Activated CD4-positive, alpha-beta T cell treated with anti-CD3 and anti-CD28 coated beads for 24 hours (primary cell): ENCODE results near the gene NAALADL2.
"Not testable (repeated sequence)": the region's sequence is repeated elsewhere in the genome, so short reads cannot be mapped to it uniquely, and the experiment has no call there.

ENCODE experiments used
- DNase-seq, 2 donors: peaks; one replicate each; pipeline ENCODE4 v3.0.0-alpha.2; 2020; ENCODE audit warnings: low read depth in 2 of 2

NAALADL2 gene

GRCh38 chr3:175370426-175370825 lies 511.3 kb downstream of the NAALADL2 start:
- not testable (repeated sequence) for DNase-seq

GRCh38 chr3:175371187-175371586 lies 512.1 kb downstream of the NAALADL2 start:
- not testable (repeated sequence) for DNase-seq

DNA sequence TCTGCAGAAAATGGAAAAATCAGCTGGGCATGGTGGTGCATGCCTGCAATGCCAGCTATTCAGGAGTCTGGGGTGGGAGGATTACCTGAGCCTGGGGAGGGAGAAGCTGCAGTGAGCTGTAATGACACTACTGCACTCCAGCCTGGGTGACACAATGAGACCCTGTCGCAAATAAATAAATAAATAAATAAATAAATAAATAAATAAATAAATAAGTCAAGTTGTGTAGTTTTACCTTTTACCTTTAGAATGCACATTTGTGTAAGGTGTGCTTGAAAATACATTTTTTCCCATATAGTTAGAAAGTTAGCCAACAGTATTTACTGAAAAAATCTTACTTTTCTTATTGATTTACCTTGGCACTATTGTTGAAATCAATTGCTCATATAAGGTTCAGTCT lies 515.6 kb downstream of the NAALADL2 start:
- no peak for DNase-seq

DNA sequence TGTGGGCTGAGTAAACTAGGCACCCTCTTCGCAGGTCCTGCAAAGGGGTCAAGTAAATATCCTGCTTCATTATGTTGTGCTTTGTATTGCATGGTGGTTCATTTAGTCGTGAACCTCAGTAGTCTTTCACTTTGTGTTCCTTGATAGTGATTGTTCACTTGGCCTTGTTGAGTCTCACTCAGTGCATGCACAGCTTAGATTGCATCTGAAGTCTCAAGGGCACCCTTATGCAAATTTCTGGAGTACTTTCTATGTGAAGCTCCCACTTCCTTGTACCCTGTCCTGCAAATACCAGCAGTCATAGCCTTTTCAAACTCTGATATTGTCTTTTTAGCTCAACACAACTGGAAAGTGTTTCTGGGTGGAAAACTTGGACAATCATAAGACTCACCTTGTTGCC lies 519.2 kb downstream of the NAALADL2 start:
- no peak for DNase-seq

GRCh38 chr3:175381685-175382084 lies 522.6 kb downstream of the NAALADL2 start:
- DNase-seq = no peak

DNA sequence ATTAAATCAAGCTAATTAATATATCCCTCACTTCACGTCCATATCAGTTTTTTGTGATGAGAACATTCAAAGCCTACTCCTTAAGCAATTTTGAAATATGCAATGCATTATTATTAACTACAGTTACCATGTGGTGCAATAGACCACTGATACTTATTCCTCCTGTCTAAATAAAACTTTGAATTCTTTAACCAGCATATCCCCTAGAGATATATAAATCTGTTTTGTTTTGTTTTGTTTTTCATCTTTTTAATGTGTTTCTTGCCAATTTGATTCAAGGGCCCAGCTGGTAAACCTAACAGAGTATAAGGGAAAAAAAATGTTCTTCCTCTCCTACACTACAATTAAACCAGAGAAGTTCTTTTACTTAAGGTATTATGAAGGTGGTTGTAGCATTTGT lies 524.2 kb downstream of the NAALADL2 start:
- no peak for DNase-seq

GRCh38 chr3:175383813-175384212 lies 524.7 kb downstream of the NAALADL2 start:
- DNase-seq = no peak

GRCh38 chr3:175384569-175384968 lies 525.4 kb downstream of the NAALADL2 start:
- no peak for DNase-seq

DNA sequence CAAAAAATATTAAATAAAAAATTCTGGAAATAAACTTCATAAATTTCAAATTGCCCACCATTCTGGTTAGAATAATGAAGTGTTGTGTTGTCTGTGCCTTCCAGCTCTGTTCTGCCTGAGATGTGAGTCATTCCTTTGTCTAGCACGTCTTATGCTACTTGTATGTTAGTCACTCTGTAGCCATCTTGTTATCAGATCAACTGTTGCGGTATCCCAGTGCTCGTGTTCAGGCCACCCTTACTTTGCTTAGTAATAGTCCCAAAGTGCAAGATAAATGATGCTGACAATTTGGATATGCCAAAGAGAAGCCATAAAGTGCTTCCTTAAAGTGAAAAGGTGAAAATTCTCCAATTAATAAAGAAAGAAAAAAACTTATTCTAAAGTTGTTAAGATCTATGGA lies 527.5 kb downstream of the NAALADL2 start:
- no peak for DNase-seq

- no peak for DNase-seq
These were observed 530.4 kb downstream of the NAALADL2 start for GRCh38 chr3:175389560-175389959.

DNA sequence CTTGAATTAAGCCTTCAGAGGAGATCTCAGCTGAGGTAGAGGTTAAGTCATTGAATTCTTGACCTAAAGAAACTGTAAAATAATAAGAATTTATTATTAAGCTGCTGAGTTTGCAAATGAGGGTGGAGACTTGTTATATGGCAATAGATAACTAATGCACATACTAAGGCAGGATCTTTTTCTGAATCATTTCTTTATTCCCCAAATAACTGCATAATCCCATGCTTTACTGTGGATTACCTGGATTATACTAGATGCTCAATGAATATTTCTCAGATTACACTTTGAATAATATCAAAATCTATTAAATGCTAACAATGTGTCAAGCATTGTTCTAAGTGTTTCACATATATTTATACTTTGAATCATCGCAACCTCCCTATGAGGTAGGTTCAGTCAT lies 532.5 kb downstream of the NAALADL2 start:
- DNase-seq = no peak

DNA sequence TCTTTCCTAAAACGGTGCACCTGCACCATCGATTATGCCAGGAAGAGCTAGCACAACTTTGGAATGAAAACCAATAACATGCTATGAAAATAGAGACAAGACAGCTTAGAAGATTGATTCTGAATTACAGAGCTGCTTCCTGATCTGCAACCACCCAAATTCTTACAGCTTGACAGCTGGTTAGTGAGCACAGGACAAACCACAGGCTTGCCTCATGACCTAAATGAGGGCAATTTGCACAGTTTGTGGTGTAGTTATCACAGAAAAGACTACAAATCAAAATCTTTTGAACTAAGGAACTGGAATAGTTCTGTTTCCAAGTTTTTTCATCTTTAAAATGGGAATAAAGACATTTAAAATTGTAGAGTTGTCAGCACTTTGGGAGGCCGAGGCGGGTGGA lies 533.5 kb downstream of the NAALADL2 start:
- no peak for DNase-seq

DNA sequence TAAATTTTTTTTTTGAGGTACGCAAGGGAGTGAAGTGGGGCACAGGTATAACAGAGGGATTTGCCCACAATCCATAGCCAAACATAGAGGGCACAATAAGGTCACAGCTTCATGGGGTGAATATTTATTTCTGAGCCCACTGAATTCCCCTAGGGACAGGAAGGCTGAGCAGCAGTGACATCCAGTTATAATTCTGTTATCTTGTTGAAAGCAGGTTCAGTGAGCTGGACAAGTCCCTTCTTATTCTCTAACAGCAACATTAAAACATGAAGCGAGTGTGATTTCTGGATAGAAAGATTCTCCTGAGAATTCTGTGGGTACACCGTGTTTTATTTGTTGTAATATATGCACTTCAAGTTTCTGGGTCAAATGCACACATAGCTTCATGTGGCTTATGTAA lies 538.2 kb downstream of the NAALADL2 start:
- DNase-seq = no peak

DNA sequence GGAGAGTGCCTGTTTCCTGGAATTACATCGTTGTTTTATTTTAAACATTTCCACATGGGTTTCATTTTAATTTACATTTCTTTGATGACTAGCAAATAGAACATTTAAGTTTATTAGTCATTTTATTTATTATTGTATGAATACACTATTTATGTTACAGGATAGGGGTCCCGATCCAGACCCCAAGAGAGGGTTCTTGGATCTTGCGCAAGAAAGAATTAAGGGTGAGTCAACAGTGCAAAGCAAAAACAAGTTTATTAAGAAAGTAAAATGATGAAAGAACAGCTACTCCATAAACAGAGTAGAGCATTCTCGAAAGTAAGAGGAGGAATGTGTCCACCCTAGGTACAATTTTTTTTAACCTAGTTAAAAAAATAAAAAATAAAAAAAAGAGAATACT lies 539.5 kb downstream of the NAALADL2 start:
- no peak for DNase-seq

GRCh38 chr3:175399156-175399840 lies 540.2 kb downstream of the NAALADL2 start:
- DNase-seq = no peak

DNA sequence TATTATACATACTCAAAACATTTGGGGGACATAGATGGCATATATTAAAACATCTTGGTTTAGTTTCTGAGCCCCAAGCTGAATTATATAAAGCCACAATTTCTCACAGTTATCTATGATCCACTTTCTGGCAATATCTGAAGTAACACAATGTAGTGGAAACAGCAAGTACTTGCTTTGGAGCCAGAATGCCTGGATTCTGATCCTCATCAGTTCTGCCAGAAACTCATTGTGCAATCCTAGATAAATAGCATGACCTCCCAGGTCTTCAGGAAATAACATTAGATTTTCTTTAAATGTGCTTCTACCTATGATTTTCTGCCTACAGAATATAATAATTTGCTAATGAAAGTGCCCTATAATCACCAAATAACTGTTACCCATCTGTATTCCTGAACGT lies 544.9 kb downstream of the NAALADL2 start:
- DNase-seq = no peak

- DNase-seq = no peak
These were observed 545.5 kb downstream of the NAALADL2 start for GRCh38 chr3:175404621-175405020.

DNA sequence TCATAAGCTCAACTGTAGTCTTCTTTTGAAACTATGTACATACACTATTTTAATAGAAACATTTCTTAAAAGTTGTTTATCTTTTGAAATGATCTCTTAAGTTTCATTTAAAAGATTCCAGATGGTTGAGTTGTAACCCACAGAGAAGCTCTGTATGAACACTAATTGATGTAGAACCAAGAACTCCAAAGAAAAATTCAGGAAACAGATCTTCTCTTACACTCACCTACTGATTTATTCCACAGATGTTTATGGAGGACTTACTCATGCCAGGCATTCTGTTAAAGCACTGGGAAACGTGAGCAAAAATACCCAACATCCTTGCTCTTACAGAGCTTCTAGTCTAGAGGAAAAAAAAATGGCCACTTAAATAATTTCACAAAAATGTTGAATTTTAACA lies 551.1 kb downstream of the NAALADL2 start:
- no peak for DNase-seq

DNA sequence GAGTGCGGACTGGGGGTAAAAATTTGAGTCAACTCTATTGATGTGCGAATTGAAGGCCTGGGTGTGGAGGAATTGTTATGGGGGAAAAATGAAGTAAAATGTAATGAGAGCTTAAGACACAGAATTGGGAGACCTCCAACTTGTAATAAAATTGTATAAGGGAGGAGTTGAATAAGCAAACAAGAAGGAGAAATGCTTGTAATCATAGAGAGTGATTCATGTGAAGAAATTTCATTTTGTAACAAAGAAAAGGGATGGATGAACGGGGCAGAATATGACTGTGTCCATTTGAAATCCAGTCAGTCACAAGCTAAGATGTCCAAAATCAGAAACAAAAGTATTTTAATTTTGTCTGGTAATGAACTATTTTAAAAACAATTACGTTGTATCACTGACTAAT lies 552.3 kb downstream of the NAALADL2 start:
- DNase-seq = no peak

DNA sequence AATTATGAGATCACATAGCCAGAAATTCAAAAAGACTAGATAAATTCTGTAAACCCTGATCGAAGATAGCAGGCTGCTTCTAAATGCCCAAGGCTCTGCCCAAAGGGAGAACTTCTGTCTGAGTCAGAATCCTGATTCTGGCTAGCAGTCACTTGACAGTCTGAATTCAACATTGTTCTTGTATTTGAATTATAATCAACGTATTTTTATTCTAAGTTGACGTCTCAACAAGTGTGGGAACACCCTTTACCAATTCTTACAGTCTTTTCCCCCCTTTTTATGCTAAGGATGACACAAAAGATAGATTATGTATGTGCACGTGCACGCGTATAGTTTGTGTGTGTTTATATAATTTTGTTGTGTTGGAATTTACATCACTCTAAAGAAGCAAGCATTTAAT lies 552.8 kb downstream of the NAALADL2 start:
- DNase-seq = no peak

DNA sequence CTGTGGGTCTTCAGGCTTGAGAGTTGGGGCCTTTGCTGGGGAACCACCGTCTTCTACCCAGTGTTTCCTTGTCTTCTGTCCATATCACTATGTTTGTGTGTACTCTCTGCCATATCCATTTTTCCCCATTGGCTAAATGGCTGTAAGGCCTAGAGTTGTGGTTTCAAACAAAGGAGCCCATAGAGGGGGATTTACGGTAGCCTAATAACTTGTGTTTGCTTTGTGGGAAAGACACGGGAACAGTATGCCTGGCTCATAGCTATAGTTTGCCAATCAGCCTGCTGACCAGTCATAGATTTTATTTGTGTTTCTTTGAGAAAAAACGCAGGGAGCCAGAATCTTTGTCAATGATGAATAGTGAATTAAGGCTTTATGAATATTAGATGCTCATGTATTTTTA lies 554.8 kb downstream of the NAALADL2 start:
- no peak for DNase-seq

DNA sequence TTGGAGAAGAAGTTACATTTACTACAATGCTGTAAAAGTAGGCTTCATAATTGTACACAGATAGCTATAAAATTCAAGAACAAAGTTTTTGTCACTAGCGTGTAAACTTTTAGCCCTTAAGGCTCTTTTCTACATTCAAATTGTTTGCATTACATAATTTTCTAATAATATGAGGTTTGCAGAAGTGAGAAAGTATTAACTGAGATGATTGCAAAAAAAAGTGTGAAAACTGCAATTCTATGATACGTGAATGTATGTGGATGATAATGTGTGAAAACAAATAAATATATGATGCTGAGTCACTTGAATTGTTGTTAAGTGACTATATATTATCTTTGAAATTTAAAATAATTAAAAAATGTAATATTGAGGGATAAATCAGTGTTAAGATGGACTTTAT lies 557.5 kb downstream of the NAALADL2 start:
- DNase-seq = no peak

DNA sequence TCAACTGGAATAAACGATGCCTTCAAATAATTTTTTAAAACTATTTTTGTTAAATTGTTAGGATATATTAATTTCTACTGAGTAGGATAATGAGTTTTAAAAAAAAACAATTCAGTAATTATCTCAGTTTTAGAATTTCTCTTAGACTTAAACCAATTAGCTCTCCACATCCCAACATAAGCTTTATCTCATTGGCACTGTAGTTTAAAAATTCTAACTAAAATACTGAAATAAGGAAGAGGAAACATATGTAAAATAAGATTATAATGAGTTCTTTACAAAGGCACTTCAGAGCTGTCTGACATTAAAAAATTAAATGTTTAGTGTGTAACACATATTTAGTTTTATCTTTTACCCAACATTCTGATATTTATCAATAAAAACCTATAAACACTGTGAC lies 558.3 kb downstream of the NAALADL2 start:
- DNase-seq = no peak

GRCh38 chr3:175421902-175422301 lies 562.8 kb downstream of the NAALADL2 start:
- no peak for DNase-seq
